Measurements from ENCODE around the gene HIVEP3.

GRCh38 chr1:41542196-41542930, 376.4 kb downstream of the HIVEP3 start:
- TF ChIP-seq CTCF (IDR thresholded peaks at IDR 0.05; ENCODE audit: insufficient read depth, low read depth, low read length) (no peak), EZH2 (IDR thresholded peaks at IDR 0.05; ENCODE audit: insufficient read depth, low read length) (no peak)

Measured in astrocyte (in vitro differentiated cells and primary cell).